ENCODE data around the gene LHFPL3. TPM values are rescaled to one million over a fixed set of nuclear protein-coding genes. Genes with fewer than 3 reads are reported as not detected.

Gene LHFPL3
- total RNA-seq, 2 donors from 2014 or later: 0.34 to 0.45 TPM

DNA sequence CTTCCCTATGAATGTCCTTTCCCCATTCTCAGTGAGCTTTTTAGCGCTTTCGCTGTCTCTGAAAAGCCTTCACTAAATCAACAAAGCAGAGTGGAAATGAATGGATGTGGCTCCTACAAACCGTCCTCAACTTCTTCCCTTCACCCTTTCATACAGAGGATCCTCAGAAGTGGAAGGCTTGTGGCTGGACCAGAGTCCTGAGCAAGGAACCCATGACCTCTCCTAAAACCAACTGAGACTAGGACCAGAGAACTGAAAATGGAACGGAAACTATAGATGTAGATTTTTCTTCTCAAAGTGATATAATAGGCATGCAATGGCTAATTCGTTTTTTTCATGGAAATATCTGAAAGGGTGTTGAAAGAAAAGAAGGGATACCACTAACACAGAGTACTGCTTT, 122.5 kb downstream of the LHFPL3 start:
- ATAC-seq (no peak), DNase-seq (no peak)
- intact Hi-C loops (cut with DNase I, micrococcal nuclease): no loop called here

DNA sequence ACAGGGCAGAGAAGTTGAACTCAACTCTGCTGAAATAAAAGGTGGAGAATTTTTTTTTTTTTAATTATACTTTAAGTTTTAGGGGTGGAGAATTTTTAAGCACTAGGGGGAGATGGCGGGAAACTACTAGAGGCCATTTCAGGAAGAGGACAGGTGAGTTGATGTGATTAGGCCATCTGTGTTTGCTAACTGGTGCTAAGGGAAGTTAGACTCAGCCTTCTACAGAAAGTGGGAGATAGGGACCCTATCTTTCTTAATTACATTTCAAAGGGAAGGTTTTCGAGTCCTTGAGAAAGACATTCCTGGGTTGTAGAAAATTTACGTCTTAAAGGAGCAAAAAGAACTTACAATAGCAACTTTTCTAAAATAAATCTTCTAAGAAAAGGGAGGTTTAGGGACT, 124.8 kb downstream of the LHFPL3 start:
- intact Hi-C loops (cut with DNase I, micrococcal nuclease): no loop called here
- ATAC-seq (no peak), DNase-seq (no peak)

DNA sequence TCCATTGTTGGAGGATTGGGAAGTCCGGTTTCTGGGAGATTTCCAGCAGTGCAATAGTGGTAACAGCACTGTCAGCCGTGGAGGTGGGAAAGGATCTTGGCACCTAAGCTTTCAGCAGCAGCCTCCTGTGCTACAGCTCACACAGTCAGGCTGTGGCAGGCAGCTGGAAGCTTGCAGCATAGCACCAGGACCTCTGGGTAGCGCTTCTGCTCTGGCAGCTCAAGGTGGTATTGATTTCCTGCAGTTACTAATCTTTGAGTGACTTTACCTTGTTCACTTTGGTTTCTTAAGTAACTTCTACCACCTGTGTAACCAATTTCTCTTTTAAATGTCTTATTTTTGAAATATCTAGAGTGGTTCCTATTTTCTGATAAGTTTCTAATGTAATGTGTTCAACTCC, 130.5 kb downstream of the LHFPL3 start:
- ATAC-seq (no peak), DNase-seq (no peak)
- intact Hi-C loops (cut with DNase I, micrococcal nuclease): no loop called here

DNA sequence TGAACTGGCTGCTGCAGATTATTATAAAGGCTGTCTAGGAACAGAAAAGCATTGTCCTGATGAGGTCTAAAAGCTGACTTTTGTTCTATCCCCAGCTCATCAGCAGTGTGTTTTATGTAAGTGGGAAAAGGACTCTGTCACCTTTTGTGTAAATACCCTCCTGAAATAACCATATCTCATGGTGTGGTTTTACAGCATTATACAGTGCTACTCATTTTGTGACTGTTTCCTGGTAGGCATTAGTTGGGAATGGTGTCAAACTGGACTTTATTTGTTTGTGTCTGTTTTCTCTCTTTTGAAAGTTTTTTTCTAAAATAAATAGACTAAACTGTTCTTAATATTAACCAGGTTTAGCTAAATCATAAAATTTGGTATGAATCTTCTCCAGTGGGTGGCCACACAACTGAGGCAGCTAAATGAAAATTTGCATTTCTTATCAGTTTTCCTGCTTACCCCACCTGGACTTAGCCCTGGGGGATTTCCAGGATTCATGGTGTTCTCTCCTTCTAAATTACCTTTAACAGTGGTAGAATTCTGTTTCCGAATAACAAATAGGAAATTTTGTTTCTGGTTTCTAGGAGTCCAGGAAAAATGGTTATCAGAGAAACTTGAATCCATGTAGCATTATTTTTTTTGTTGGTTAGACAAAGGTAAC, 140.9 kb downstream of the LHFPL3 start:
- DNase-seq (peak in 1 of 2 donors; percentile 29), ATAC-seq (peak; percentile 98)
- intact Hi-C loops (cut with DNase I, micrococcal nuclease): no loop called here

DNA sequence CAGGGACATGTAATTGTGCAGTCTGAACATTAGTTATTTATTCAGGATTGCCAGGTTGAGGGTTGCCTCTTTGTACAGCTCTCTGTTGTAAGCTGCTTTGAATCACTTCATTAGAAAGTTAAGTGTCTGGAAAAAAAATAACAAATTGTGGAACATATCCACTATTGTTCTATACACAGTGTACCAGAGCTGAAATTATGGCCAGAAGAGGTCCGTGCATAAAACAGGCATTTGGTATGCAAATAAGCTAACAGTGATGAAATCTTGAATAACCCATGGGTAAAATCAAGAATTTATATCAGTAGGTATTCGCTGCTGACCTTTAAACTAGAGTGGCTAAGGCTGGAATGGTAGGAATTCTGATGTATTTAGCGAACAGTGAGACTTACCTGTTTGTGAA, 152.1 kb downstream of the LHFPL3 start:
- no peak for DNase-seq
- no peak for ATAC-seq
- intact Hi-C loops (cut with DNase I, micrococcal nuclease): no loop called here

DNA sequence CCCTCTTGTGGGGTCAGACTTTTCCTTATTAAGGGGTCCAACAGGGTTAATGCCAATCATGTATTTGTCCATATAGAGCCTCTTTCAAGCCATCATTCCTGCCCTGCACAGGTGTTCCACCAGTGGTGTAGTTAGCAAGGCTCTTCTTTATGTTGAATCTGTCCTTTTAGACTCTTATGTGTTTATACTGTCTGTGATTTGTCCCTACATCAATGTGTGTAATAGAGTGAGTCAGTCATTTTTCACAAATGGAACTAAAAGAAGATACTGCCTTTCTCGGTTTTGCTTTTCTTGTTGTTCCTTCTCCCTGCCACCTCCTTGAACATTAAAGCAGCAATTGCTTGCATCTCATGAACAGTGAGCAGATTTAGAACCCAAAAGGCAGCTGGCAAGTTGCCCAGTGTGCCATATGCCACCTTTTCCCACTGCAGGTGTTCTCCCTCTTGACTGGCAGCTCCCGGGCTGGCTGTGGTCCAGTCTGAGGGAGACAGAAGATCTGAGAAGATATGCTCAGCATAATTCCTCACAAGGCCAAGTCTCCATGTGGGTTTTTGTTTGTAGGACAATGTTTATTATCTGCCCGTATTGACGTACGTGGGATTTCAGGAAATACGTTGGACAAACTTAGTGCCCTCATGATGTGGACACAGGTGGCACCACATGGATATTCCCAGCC, 154.1 kb downstream of the LHFPL3 start:
- intact Hi-C loops (cut with DNase I, micrococcal nuclease): no loop called here
- peak; percentile 68 to 69 for DNase-seq
- peak; percentile 77 for ATAC-seq

DNA sequence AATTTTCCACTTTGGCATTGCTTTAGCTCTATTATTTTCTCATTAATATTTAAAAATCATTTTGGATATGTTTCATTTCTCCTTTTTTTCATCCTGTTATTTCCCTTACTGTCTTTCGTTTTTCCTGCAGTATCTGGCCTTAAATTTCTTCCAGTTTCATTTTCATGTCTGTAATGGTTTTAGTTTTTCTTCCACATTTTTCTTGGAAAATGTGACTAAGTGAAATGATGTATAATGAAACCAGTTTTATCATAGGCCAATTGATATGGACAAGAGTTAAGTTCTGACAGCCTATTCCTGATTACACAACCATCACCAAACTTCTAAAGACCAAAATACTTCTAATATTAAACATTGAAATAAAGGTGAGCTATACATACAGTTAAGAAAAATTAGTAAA, 158.5 kb downstream of the LHFPL3 start:
- no peak for ATAC-seq
- intact Hi-C loops (cut with DNase I, micrococcal nuclease): no loop called here

DNA sequence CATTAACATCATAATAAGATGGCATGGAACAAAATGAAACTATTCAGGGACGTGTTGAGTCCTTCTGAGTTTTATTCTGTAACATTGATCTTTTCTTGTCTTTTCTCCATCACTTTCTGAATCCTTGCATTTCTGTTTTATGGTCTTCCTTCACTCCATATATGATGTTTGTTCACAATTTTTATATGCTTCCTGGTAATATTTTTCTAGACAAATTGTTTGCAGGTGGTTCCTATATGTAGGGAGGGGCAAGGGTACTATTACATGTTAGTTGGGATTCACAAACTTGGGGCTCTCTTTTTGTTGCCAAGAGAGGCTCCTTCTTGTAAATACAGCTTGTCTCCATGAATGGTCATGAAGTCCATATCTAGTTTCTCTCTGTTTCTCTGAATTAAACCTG, 159.2 kb downstream of the LHFPL3 start:
- DNase-seq (no peak), ATAC-seq (peak; percentile 68)
- intact Hi-C loops (cut with DNase I, micrococcal nuclease): no loop called here

More for the DNA sequence above, 158.5 kb downstream of the LHFPL3 start:
- DNase-seq: no peak

DNA sequence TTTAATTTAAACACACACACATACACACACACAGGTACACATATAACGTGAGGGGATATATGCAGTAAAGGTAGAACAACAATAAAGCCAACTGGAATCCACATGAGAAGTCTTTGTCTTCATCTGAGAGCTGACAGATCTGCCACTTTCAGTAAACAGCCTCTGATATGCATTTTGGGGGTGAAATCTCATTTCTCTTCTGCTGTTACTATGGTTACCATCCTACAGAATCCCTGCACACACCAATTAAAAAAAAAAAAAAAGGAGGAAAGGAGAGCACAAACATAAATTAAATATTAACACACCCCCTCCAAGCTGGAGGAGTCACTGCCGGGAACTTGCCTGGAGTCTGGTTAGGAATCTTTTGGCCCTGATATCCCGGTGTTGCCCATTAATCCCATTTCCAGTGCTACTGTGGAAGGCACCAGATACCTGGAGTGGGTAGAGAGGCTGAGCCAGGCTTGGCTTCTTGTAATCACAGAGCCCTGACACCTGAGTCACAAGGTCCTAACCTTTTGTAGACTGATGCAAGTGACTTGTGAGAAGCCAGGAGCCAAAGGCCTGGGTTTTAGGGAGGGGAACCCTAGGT, 169.1 kb downstream of the LHFPL3 start:
- DNase-seq (no peak), ATAC-seq (no peak)
- intact Hi-C loops (cut with DNase I, micrococcal nuclease): no loop called here

DNA sequence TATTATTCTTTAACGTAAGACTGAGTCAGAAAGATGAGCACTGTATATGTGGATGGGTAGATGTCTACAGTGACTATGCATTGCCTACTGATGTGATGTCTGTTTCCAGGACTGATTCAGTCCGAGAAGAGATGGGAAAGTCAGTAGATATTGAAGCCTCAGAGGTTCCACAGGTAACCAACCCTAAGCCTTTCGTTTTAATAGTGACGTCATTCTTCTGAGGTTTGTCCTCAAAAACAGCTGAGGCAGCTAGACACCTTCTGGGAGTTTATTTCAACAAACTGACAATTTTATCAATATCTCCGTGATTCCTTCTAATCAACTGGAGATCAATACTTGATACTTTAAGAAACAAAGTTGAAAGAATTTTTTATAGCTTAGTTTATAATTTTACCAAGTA, 171.6 kb downstream of the LHFPL3 start:
- intact Hi-C loops (cut with DNase I, micrococcal nuclease): no loop called here
- DNase-seq (no peak), ATAC-seq (no peak)

DNA sequence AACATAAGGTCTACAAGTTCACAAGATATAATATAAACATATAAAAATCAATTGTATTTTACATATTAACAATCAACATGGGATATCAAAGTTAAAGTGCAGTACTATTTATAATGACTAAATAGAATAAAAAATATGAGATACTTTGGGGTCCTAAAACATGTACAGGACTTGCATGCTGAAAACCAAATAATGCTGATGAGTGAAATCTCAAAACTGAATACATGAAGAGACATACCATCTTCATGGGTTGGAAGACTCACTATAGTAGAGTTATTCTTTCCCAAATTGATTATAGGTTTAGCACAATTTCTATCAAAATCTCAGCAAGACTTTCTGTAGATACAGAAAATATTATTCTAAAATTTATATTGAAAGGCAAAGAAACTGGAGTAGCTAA, 181.5 kb downstream of the LHFPL3 start:
- ATAC-seq (no peak), DNase-seq (no peak)
- intact Hi-C loops (cut with DNase I, micrococcal nuclease): no loop called here

DNA sequence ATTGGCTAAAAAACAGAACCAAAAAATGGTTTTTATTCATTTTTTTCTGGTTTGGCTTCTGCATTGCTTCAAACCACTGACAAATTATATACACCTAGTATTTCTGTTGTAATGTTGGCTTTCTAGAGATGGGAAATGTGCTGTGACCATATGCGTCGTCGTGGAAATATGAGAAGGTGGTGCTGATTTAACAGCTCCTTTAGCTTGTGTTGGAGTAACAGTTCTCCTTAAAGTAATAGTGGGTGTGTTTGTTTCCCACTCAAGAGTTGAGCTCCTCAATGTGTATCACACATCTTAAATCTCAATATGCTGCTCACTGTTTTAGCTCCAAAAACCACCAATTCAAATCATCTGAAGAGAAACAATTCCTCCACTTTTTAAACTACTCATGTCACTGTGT, 196.4 kb downstream of the LHFPL3 start:
- ATAC-seq (no peak), DNase-seq (no peak)
- intact Hi-C loops (cut with DNase I, micrococcal nuclease): no loop called here

DNA sequence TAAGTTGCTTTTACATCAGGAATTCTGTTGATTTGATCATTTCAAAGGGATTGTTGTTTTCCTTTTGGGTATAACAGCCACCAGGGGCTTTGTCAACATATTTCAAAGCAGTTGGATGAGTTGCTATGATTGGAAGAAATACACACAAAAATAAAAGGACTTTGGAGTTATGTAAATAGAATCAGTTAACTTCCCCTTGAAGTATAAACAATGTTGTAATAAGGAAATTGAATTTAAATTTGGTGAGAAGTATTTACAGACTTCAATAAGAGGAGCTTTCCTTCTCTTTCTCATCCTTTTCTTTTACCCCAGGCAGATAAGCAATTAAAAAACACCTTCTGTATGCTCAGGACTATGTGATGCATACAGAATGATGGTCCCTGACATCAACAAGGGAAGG, 199.7 kb downstream of the LHFPL3 start:
- intact Hi-C loops (cut with DNase I, micrococcal nuclease): no loop called here
- peak; percentile 76 for ATAC-seq
- no peak for DNase-seq

DNA sequence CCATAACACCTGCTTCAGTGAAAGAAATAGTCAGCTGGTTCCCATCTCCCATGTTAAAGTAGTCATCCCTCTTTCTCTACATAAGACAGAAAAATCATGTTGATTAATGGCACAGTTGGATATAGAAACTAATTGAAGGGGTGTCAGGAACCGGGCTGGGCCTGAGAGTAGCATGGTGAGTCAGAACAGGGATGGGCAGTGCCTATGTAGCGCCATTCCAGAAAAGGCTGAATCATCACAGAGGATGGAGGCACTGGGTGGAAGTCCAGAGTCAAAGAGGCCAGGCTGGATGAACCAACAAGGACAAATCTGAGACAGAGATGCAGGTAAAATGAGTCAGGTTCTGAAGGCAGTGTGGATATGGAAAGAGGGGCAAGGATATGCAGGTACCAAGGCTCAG, 201.2 kb downstream of the LHFPL3 start:
- intact Hi-C loops (cut with DNase I, micrococcal nuclease): no loop called here
- ATAC-seq: peak; percentile 45
- no peak for DNase-seq

DNA sequence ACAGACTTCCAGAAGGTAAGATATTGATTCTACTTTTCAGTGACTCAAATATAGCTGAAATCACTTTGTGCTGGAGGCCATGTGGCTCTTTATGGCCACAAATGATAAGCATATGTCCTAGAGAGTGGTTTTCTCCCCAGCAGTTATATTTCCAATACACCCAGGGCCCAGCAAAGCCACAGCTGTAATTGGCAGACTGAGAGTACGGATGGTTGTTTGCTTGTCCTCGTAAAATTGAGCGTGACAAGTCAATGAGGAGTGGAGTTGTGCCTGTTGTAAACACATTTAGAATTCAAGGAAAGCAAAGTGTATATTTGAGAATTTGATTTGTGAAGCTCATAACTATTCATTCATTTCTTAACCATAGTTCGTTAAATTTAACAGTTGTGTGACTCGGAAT, 201.8 kb downstream of the LHFPL3 start:
- ATAC-seq (peak; percentile 62), DNase-seq (no peak)
- intact Hi-C loops (cut with DNase I, micrococcal nuclease): no loop called here

DNA sequence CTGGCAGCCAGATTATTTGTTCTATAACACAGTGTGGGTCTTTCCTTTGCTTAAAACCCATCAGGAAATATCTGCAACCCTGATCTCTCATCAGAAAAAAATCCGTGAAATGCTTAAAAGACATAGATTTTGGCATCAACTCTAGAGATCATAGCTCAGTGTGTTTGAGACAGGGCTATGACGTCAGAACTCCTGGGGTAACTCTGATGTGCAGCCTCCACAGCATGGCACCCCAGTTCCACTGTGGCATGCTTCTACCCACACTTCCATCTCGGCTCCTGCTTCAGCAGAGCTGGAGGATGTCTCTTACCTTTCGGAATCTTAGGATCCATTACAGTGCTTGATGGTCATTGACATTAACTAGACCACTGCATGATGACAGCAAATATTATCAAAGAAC, 205.7 kb downstream of the LHFPL3 start:
- intact Hi-C loops (cut with DNase I, micrococcal nuclease): no loop called here
- DNase-seq: no peak
- ATAC-seq: no peak

DNA sequence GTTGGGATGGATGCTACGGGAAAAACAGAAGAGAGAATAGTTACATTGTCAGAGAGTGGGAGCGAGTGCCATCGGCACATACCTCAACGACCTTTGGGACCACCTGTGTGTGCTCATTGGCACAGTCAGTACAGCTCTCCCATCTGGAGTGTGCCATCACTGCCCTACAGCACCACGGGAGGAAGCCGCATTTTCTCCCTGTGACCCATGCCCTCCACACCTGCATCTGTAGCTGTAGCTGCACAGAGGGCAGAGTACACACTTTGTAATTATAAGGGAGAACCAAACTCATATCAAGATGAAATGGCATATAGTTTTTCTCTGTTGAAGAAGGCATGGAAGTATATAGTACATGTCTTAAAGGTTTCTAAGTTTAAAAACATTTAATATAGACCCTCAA, 207.4 kb downstream of the LHFPL3 start:
- ATAC-seq (peak; percentile 78), DNase-seq (peak in 1 of 2 donors; percentile 6)
- intact Hi-C loops (cut with DNase I, micrococcal nuclease): no loop called here

DNA sequence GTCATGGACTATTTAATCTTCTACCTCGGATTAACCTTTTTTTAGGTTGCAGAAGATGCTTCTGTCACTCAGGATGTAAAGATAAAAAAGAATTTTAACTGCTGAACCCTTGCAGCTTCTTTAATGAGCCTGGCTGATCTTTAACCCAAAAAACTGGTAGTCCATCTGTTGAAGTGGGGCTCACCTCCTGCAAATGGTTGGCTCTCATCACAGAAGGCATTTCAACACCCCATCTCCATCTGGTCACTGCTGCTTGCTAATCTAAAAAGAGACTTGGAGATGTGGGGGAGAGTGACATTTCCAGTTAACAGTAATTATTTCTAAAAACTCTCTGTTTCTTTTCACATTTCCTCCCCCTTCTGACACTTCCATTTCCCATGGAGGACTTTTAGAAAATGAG, 208.6 kb downstream of the LHFPL3 start:
- DNase-seq (no peak), ATAC-seq (no peak)
- intact Hi-C loops (cut with DNase I, micrococcal nuclease): no loop called here

DNA sequence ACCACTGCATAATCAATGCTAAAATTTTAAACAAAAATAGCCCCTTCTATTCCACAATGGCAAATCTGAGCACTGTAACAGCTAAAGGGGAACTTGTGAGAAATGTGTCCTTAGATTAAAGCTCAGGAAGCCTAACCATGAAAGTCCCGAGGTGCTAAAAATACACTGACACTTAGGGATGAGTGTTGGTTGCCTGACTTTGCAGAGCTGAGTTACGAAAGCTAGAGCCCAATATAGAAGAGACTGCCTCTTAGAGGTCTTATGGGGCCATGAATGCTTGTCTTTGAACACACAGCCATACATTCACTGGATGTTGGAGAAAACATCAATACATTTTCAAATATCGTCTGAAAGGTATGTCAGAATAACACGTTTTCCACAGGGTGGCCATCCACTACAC, 209.7 kb downstream of the LHFPL3 start:
- intact Hi-C loops (cut with DNase I, micrococcal nuclease): no loop called here
- DNase-seq: no peak
- ATAC-seq: no peak

DNA sequence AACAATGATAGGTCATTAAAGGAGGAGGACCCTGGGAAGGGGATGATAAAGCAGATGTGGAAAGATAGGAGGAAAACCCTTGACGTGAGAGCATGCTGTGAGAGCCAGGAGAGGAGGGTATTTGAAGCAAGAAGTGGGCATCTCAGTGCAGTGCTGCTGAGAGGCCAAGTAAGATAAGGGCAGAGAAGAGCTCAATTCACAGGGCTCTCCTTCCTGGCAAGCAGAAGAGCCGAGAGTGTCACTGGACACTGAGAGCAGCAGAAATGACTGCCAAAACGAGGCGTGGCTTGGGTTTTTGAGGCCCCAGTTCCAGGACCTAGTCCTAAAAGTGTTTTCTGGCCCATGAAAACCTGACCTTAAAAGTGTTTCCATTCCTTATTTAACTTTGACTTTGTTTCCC, 213.5 kb downstream of the LHFPL3 start:
- ATAC-seq (no peak), DNase-seq (no peak)
- intact Hi-C loops (cut with DNase I, micrococcal nuclease): no loop called here

DNA sequence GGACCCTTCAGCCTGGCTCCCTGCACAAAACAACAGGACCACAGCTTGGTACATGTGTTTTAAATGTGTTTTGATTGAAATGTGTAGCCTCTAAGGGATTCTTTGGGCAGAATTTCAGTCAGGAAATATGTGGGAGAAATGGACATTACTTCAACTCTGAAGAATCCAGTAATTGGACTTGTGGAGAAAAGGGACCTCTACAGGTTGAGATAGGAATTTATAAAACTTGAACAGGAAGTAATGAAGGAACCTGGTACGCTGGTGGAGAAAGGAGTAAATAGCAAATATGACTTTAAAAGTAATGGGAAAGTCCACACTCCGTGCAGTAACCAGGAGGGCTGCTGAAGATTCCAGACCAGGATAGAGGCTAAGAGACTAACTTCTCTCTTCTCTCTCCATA, 220.5 kb downstream of the LHFPL3 start:
- peak; percentile 79 for ATAC-seq
- intact Hi-C loops (cut with DNase I, micrococcal nuclease): no loop called here
- no peak for DNase-seq
